RWPE2 (cell line): Measurements from ENCODE around the gene ANP32B.

Experiments used
- ATAC-seq: fragments of 200-7000 bp; cut with Tn5 transposase; 3 replicates; pipeline ENCODE4 v1.9.1; 2021; ENCODE audit warnings: low read depth
- DNase-seq: peaks from one replicate; pipeline ENCODE4 v3.0.0-alpha.2; 2020; ENCODE audit warnings: low spot score
- H3K27ac ChIP-seq: fragments of 450-650 bp; 2 replicates; pipeline ENCODE4 v1.5.1; 2017; ENCODE audit warnings: mild to moderate bottlenecking; ENCODE audit not compliant: poor library complexity, severe bottlenecking
- H3K27me3 ChIP-seq: fragments of 250-450 bp; sonication (Bioruptor Pico); 2 replicates; pipeline ENCODE4 v1.5.1; 2021; ENCODE audit warnings: mild to moderate bottlenecking, moderate library complexity; ENCODE audit not compliant: insufficient read depth, poor library complexity, severe bottlenecking
- H3K36me3 ChIP-seq: fragments of 250-450 bp; sonication (Bioruptor Pico); 2 replicates; pipeline ENCODE4 v1.5.1; 2020; ENCODE audit warnings: low read depth, mild to moderate bottlenecking, moderate library complexity
- H3K4me1 ChIP-seq: fragments of 250-450 bp; sonication (Bioruptor Pico); 2 replicates; pipeline ENCODE4 v1.5.1; 2021; ENCODE audit warnings: mild to moderate bottlenecking, moderate library complexity; ENCODE audit not compliant: insufficient read depth, poor library complexity, severe bottlenecking
- H3K4me3 ChIP-seq: fragments of 250-450 bp; sonication (Bioruptor Pico); 2 replicates; pipeline ENCODE4 v1.5.1; 2021; ENCODE audit warnings: mild to moderate bottlenecking, moderate library complexity; ENCODE audit not compliant: severe bottlenecking
- H3K9me3 ChIP-seq: fragments of 250-450 bp; sonication (Bioruptor Pico); 2 replicates; pipeline ENCODE4 v1.5.1; 2021; ENCODE audit warnings: mild to moderate bottlenecking, moderate library complexity; ENCODE audit not compliant: severe bottlenecking
- CTCF ChIP-seq: fragments of 450-650 bp; IDR thresholded peaks from one replicate; pipeline ENCODE4 v1.5.1; 2017; ENCODE audit warnings: mild to moderate bottlenecking, moderate library complexity; ENCODE audit not compliant: poor library complexity, severe bottlenecking

ANP32B gene

GRCh38 chr9:98039607-98040017 lies 56.5 kb downstream of the ANP32B start:
- H3K36me3 ChIP-seq: no peaks in the 10 kb centered on the region
- peaks cover 9% of the 10 kb centered on the region for H3K4me1 ChIP-seq
- H3K4me3 ChIP-seq: no peak overlapping the region
- no peak overlapping the region for H3K27ac ChIP-seq
- no peaks in the 10 kb centered on the region for H3K9me3 ChIP-seq
- no peaks in the 10 kb centered on the region for H3K27me3 ChIP-seq
- DNase-seq (no peak), ATAC-seq (no peak)
- no peak for TF ChIP-seq CTCF

DNA sequence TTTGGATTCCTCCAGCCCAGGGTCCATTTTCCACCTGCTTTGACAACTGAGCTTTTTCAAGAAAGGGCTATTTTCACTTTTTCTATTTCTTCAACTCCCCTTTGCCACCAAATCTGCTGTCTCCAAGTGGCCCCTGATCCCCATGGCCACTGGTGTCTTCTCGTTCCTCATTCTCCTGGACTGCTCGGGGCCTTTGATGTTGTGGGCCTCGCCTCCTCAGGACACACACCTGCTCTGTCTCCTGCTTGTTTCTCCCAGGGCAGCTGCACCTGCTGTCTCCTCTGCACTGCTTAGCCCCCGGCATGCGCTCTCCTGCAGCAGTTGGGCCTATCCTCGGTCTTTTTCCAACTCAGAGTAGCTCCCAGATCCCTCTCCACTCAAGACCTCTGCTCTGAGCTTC lies 57.1 kb downstream of the ANP32B start:
- no peak for TF ChIP-seq CTCF
- no peaks in the 10 kb centered on the region for H3K27me3 ChIP-seq
- peaks cover 9% of the 10 kb centered on the region for H3K4me1 ChIP-seq
- no peaks in the 10 kb centered on the region for H3K9me3 ChIP-seq
- H3K27ac ChIP-seq: no peak overlapping the region
- H3K4me3 ChIP-seq: no peak overlapping the region
- ATAC-seq: no peak
- no peaks in the 10 kb centered on the region for H3K36me3 ChIP-seq
- DNase-seq: no peak

DNA sequence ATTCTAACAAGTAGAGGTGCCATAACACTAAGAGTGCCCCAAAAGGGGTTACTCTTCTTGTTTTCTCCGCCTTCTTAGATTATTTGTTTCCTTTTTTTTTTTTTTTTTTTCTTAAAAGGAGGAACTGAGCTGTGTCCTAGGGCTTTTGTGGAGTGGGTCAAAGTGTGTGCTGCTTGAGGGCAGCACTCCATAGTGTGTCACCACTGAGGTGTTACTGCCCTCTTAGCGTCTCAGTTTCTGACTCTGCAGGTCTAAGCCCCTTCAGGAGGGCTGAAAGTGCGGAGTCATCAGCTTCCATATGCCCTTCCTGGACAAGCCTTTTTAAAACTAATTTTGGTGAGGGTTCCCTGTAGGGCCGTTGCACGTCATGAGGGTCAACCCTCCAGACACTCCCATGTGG lies 60.8 kb downstream of the ANP32B start:
- no peaks in the 10 kb centered on the region for H3K36me3 ChIP-seq
- H3K9me3 ChIP-seq: no peaks in the 10 kb centered on the region
- no peak overlapping the region for H3K4me3 ChIP-seq
- DNase-seq: no peak
- ATAC-seq: no peak
- no peak for TF ChIP-seq CTCF
- H3K27ac ChIP-seq: no peak overlapping the region
- no peaks in the 10 kb centered on the region for H3K4me1 ChIP-seq
- no peaks in the 10 kb centered on the region for H3K27me3 ChIP-seq

- no peaks in the 10 kb centered on the region for H3K36me3 ChIP-seq
- no peaks in the 10 kb centered on the region for H3K4me1 ChIP-seq
- no peaks in the 10 kb centered on the region for H3K9me3 ChIP-seq
- no peak overlapping the region for H3K4me3 ChIP-seq
- H3K27me3 ChIP-seq: no peaks in the 10 kb centered on the region
- ATAC-seq (no peak), DNase-seq (no peak)
- TF ChIP-seq CTCF: no peak
- H3K27ac ChIP-seq: no peak overlapping the region
These were observed 62.4 kb downstream of the ANP32B start for GRCh38 chr9:98045234-98046179.

- H3K27ac ChIP-seq: no peak overlapping the region
- no peak for DNase-seq
- no peaks in the 10 kb centered on the region for H3K4me1 ChIP-seq
- H3K27me3 ChIP-seq: no peaks in the 10 kb centered on the region
- H3K4me3 ChIP-seq: no peak overlapping the region
- no peak for TF ChIP-seq CTCF
- H3K36me3 ChIP-seq: no peaks in the 10 kb centered on the region
- no peak for ATAC-seq
- H3K9me3 ChIP-seq: no peaks in the 10 kb centered on the region
These were observed 63.0 kb downstream of the ANP32B start for GRCh38 chr9:98046180-98046543.
